ENCODE data around the gene SIGLEC5.

SIGLEC5 gene

GRCh38 chr19:51610576-51610975 is 19.6 kb downstream of the SIGLEC5 start:
- no peaks in the 10 kb centered on the region for H3K36me3 ChIP-seq (ENCODE audit: insufficient read depth, low read length)
- TF ChIP-seq POLR2AphosphoS5 (IDR thresholded peaks at IDR 0.05; ENCODE audit: borderline replicate concordance, low read depth, low read length) (no peak), FOXP2 (optimal IDR thresholded peaks at IDR 0.05; ENCODE audit: control extremely low read depth, extremely low read length, insufficient read depth) (no peak), EZH2 (IDR thresholded peaks at IDR 0.05) (no peak)
- H3K9ac ChIP-seq (ENCODE audit: insufficient read length) = no peak overlapping the region
- H3K4me3 ChIP-seq = no peak overlapping the region
- no peak for DNase-seq (ENCODE audit: low read depth, low spot score)
- H3K27ac ChIP-seq = no peak overlapping the region
- H3K9me3 ChIP-seq (ENCODE audit: low read depth, low read length) = no peaks in the 10 kb centered on the region

DNA sequence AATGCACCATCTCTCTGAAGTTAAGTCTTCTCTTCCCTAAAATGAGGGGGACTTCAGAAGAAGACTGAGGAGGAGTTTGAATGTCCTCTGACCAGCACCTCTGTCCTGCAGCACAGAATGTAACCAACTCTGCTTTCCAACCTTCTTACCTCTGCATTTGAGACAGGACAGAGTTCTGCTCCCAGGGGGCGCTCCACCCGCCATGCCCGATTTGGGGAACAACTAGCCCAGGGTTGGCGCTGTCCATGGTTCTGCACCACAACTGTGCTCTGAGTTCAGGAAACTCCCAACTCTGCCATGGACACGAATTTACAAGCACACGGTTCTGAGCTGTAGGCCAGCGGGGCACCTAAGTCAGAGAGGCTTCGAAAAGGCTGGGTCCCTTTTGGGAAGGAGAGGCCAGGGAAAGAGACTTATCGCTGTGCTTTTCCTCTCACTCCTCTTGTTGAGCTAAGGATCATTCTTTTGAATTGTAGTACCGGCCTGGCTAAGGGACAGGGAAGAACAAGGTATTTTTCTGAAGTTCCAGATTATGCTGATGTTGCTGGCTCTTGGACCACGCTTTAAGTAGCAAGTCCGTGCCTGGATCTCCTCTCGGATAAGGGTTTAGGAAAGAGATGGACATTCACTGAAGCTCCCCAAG is 22.2 kb downstream of the SIGLEC5 start:
- DNase-seq (ENCODE audit: low read depth, low spot score) = peak; percentile 50
- Histone ChIP-seq H3K27ac (no peak overlapping the region), H3K36me3 (ENCODE audit: insufficient read depth, low read length) (no peaks in the 10 kb centered on the region), H3K4me3 (no peak overlapping the region), H3K9ac (ENCODE audit: insufficient read length) (no peak overlapping the region), H3K9me3 (ENCODE audit: low read depth, low read length) (no peaks in the 10 kb centered on the region)
- TF ChIP-seq POLR2AphosphoS5 (IDR thresholded peaks at IDR 0.05; ENCODE audit: borderline replicate concordance, low read depth, low read length) = no peak
- no peak for TF ChIP-seq FOXP2 (optimal IDR thresholded peaks at IDR 0.05; ENCODE audit: control extremely low read depth, extremely low read length, insufficient read depth)
- no peak for TF ChIP-seq EZH2 (IDR thresholded peaks at IDR 0.05)

DNA sequence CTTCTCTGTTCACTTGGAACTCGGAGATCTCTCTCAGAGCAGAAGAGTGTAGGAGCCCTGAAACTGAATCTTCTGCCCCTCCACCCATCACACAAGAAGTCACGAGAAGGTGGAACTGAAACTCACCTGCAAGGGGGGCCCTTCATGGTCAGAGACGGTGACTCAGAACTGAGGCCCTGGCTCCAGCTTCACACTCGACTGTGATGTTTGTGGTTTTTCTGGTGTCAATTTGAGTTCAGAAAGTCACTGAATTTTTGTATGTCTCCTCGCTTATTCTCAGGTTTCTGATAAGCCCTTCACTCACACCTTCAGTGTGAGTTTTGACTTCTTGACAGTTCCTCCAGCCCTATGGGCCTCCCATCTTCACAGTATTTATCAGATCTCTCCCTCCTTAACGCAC is 23.1 kb downstream of the SIGLEC5 start:
- no peaks in the 10 kb centered on the region for H3K9me3 ChIP-seq (ENCODE audit: low read depth, low read length)
- H3K9ac ChIP-seq (ENCODE audit: insufficient read length) = no peak overlapping the region
- no peaks in the 10 kb centered on the region for H3K36me3 ChIP-seq (ENCODE audit: insufficient read depth, low read length)
- no peak overlapping the region for H3K4me3 ChIP-seq
- no peak for TF ChIP-seq EZH2 (IDR thresholded peaks at IDR 0.05)
- TF ChIP-seq POLR2AphosphoS5 (IDR thresholded peaks at IDR 0.05; ENCODE audit: borderline replicate concordance, low read depth, low read length) = no peak
- TF ChIP-seq FOXP2 (optimal IDR thresholded peaks at IDR 0.05; ENCODE audit: control extremely low read depth, extremely low read length, insufficient read depth) = no peak
- no peak overlapping the region for H3K27ac ChIP-seq
- DNase-seq (ENCODE audit: low read depth, low spot score) = no peak

DNA sequence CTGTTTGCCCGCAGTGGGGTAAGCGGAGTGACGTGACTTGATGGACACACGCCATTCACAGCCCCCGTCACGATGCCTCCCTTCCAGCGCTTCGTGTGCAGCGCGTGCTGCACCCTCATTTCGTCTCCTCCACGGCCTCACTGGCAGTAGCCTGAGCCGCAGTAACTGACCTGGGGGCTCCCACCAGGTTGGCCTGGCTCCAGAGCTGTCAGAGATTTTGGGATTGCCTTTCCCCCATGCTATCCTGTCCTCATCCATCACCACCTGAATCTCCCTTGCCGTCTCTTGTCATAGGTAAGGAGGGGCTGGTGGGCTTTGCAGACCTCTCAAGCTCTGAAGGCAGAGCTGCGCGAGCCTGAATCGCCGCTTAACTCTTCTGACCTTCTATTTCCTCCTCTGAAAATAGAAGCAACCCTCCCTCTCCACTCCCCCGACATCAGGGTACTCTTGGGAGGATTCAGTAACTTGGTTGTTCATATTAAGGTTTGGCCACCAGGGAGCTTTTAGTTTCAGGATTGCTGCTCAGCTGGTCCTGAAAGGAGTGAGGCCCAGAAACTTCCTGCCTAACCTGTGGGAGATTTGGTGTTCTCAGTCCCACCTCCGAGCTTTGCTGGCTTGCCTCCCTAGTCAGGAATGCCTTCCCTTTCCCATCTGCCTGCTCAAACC is 27.9 kb downstream of the SIGLEC5 start:
- Histone ChIP-seq H3K9ac (ENCODE audit: insufficient read length) (no peak overlapping the region), H3K4me3 (no peak overlapping the region), H3K9me3 (ENCODE audit: low read depth, low read length) (no peaks in the 10 kb centered on the region), H3K36me3 (ENCODE audit: insufficient read depth, low read length) (no peaks in the 10 kb centered on the region), H3K27ac (no peak overlapping the region)
- no peak for TF ChIP-seq FOXP2 (optimal IDR thresholded peaks at IDR 0.05; ENCODE audit: control extremely low read depth, extremely low read length, insufficient read depth)
- TF ChIP-seq POLR2AphosphoS5 (IDR thresholded peaks at IDR 0.05; ENCODE audit: borderline replicate concordance, low read depth, low read length) = no peak
- DNase-seq (ENCODE audit: low read depth, low spot score) = no peak

DNA sequence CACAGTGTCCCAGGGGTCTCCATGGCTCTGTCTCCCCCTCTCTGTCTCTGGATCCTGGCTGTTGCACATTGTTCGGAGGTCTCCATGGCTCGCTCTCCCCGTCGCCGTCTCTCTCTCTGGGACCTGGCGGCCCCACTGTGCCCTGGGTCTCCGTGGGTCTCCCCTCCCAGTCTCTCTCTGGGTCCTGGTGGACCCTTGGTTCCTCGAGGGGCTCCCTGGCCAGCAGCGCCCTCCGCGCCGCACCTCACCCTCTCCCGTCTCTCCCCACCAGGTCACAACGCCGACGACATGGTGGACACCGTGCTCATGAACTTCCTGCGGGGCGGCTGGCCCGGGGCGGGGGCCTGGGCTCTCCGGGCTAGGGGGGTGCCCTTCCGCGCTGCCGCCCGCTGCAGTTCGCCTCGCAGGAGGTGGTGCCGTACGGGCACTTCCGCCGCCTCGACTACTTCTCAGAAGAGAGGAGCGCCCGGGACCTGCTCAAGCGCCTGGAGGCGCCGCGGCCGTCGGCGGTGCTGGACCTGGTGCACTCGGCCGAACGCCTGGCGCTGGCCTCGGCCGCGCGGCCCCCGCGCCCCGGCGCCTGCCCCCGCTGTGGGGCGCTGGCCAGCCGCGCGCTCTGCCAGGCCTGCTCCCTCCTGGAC is 29.1 kb downstream of the SIGLEC5 start:
- H3K4me3 ChIP-seq = no peak overlapping the region
- no peaks in the 10 kb centered on the region for H3K36me3 ChIP-seq (ENCODE audit: insufficient read depth, low read length)
- DNase-seq (ENCODE audit: low read depth, low spot score) = no peak
- no peak for TF ChIP-seq POLR2AphosphoS5 (IDR thresholded peaks at IDR 0.05; ENCODE audit: borderline replicate concordance, low read depth, low read length)
- no peak for TF ChIP-seq FOXP2 (optimal IDR thresholded peaks at IDR 0.05; ENCODE audit: control extremely low read depth, extremely low read length, insufficient read depth)
- no peak for TF ChIP-seq EZH2 (IDR thresholded peaks at IDR 0.05)
- no peak overlapping the region for H3K9ac ChIP-seq (ENCODE audit: insufficient read length)
- H3K9me3 ChIP-seq (ENCODE audit: low read depth, low read length) = no peaks in the 10 kb centered on the region
- H3K27ac ChIP-seq = no peak overlapping the region

DNA sequence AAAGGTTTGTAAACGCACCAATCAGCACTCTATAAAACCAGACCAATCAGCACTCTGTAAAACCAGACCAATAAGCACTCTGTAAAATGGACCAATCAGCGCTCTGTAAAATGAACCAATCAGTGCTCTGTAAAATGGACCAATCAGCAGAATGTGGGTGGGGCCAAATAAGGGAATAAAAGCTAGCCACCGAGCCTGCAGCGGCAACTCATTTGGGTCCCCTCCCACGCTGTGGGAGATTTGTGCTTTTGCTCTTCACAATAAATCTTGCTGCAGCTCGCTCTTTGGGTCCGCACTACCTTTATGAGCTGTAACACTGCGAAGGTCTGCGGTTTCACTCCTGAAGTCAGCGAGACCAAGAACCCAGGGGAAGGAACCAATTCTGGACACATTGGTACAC is 31.1 kb downstream of the SIGLEC5 start:
- Histone ChIP-seq H3K9ac (ENCODE audit: insufficient read length) (no peak overlapping the region), H3K36me3 (ENCODE audit: insufficient read depth, low read length) (no peaks in the 10 kb centered on the region), H3K4me3 (no peak overlapping the region), H3K9me3 (ENCODE audit: low read depth, low read length) (no peaks in the 10 kb centered on the region), H3K27ac (no peak overlapping the region)
- DNase-seq (ENCODE audit: low read depth, low spot score) = no peak
- TF ChIP-seq POLR2AphosphoS5 (IDR thresholded peaks at IDR 0.05; ENCODE audit: borderline replicate concordance, low read depth, low read length) = no peak
- no peak for TF ChIP-seq FOXP2 (optimal IDR thresholded peaks at IDR 0.05; ENCODE audit: control extremely low read depth, extremely low read length, insufficient read depth)
- TF ChIP-seq EZH2 (IDR thresholded peaks at IDR 0.05) = no peak

- no peaks in the 10 kb centered on the region for H3K36me3 ChIP-seq (ENCODE audit: insufficient read depth, low read length)
- no peaks in the 10 kb centered on the region for H3K9me3 ChIP-seq (ENCODE audit: low read depth, low read length)
- no peak overlapping the region for H3K9ac ChIP-seq (ENCODE audit: insufficient read length)
Observed at GRCh38 chr19:51598159-51598915, 31.9 kb downstream of the SIGLEC5 start.

More at GRCh38 chr19:51598159-51598915, 31.9 kb downstream of the SIGLEC5 start:
- Histone ChIP-seq H3K27ac (no peak overlapping the region), H3K4me3 (no peak overlapping the region)
- TF ChIP-seq FOXP2 (optimal IDR thresholded peaks at IDR 0.05; ENCODE audit: control extremely low read depth, extremely low read length, insufficient read depth) (no peak), EZH2 (IDR thresholded peaks at IDR 0.05) (no peak), POLR2AphosphoS5 (IDR thresholded peaks at IDR 0.05; ENCODE audit: borderline replicate concordance, low read depth, low read length) (no peak)
- DNase-seq (ENCODE audit: low read depth, low spot score) = no peak

Data from SK-N-MC (cell line).